GM13976 (cell line): ENCODE measurements around the gene CHCHD2.
"Not testable (repeated sequence)": the region's sequence is repeated elsewhere in the genome, so short reads cannot be mapped to it uniquely, and the experiment has no call there.

Source experiments
- DNase-seq: peaks from one replicate; pipeline ENCODE4 v3.0.0; 2012; ENCODE audit warnings: low spot score
- CTCF ChIP-seq: IDR thresholded peaks from 2 replicates; pipeline ENCODE4 v1.5.1; 2012; ENCODE audit warnings: borderline replicate concordance, mild to moderate bottlenecking; ENCODE audit not compliant: insufficient read depth; ENCODE audit errors: extremely low read depth, missing control alignments, control extremely low read depth
- in situ Hi-C: fragments of 300-500 bp; cut with MboI; formaldehyde crosslinking; loops from one replicate; pipeline ENCODE4 v1.12.0; 2022; ENCODE audit warnings: low sequenced_read_pairs, mixed read lengths, inconsistent platforms; ENCODE audit not compliant: unreplicated experiment

Gene CHCHD2

GRCh38 chr7:56115852-56116538, 9.7 kb upstream of the CHCHD2 start, which contains the start of gene NUPR2:
Gene NUPR2 (minus strand): TSS chr7:56116417. CDS start chr7:56116314, 103 bp downstream.
- no peak for DNase-seq
- in situ Hi-C loops = loop anchor here (25.0 kb wide), 1 partner anchor 104 kb away; no protein-coding TSS in a partner anchor
- TF ChIP-seq CTCF = no peak

- in situ Hi-C loops = loop anchor here (25.0 kb wide), 1 partner anchor 100 kb away; no protein-coding TSS in a partner anchor
- DNase-seq = not testable (repeated sequence)
These were observed 6.0 kb upstream of the CHCHD2 start for GRCh38 chr7:56112244-56112643.

GRCh38 chr7:56110611-56111010, 4.3 kb upstream of the CHCHD2 start:
- TF ChIP-seq CTCF = no peak
- in situ Hi-C loops = loop anchor here (25.0 kb wide), 1 partner anchor 98 kb away; no protein-coding TSS in a partner anchor

GRCh38 chr7:56107954-56108258, 1.6 kb upstream of the CHCHD2 start:
- no peak for DNase-seq
- in situ Hi-C loops = loop anchor here (25.0 kb wide), 1 partner anchor 96 kb away; no protein-coding TSS in a partner anchor
- no peak for TF ChIP-seq CTCF

More at GRCh38 chr7:56110611-56111010, 4.3 kb upstream of the CHCHD2 start:
- DNase-seq = no peak

GRCh38 chr7:56105508-56105907, 768 bp downstream of the CHCHD2 start:
- in situ Hi-C loops = loop anchor here (25.0 kb wide), 1 partner anchor 93 kb away; no protein-coding TSS in a partner anchor
- no peak for TF ChIP-seq CTCF
- DNase-seq = no peak

GRCh38 chr7:56104138-56104537, 2.1 kb downstream of the CHCHD2 start:
- DNase-seq = not testable (repeated sequence)
- in situ Hi-C loops = loop anchor here (25.0 kb wide), 1 partner anchor 92 kb away; no protein-coding TSS in a partner anchor

GRCh38 chr7:56099653-56100052, 6.6 kb downstream of the CHCHD2 start:
- no peak for TF ChIP-seq CTCF
- no peak for DNase-seq
- in situ Hi-C loops = loop anchor here (25.0 kb wide), 3 partner anchors 87 to 812 kb away; no protein-coding TSS in a partner anchor

- not testable (repeated sequence) for DNase-seq
- in situ Hi-C loops = loop anchor here (25.0 kb wide), 2 partner anchors 461 to 811 kb away; no protein-coding TSS in a partner anchor
These were observed 7.9 kb downstream of the CHCHD2 start for GRCh38 chr7:56098187-56099008.
